GM12878 (cell line): ENCODE data around the gene TTLL11. TPM values are rescaled to one million over a fixed set of nuclear protein-coding genes. Genes with fewer than 3 reads are reported as not detected.

Experiments used
- ATAC-seq: fragments of 200-7000 bp; cut with Tn5 transposase; 3 replicates; pipeline ENCODE4 v1.9.1; 2020; ENCODE audit warnings: mild to moderate bottlenecking, moderate library complexity
- BruUV-seq: library from RNA; stranded (reverse); fragments of 400-500 nt; replicated peaks from 2 replicates; lab custom pipeline; 2021; lab: Mats Ljungman, UMichigan
- CTCF ChIA-PET: fragments of 300-600 bp; sonication (Branson Sonifier 250); formaldehyde crosslinking; extraction: SDS; loops from one replicate; lab custom pipeline; 2021; ENCODE audit warnings: inconsistent platforms; lab: Yijun Ruan, JAX
- POLR2A ChIA-PET: fragments of 350-600 bp; formaldehyde crosslinking; extraction: SDS; loops from one replicate; lab custom pipeline; 2021; ENCODE audit warnings: inconsistent platforms; lab: Charles Lee
- RAD21 ChIA-PET: fragments of 300-600 bp; sonication (Branson Sonifier 250); formaldehyde crosslinking; loops from one replicate; lab custom pipeline; 2023; ENCODE audit warnings: antibody characterized with exemption; ENCODE audit not compliant: unreplicated experiment; lab: Charles Lee
- SMC1A ChIA-PET: fragments of 300-600 bp; sonication (Branson Sonifier 250); formaldehyde crosslinking; loops from one replicate; lab custom pipeline; 2023; ENCODE audit not compliant: unreplicated experiment, uncharacterized antibody; lab: Charles Lee
- DNase-seq: peaks from one replicate; pipeline ENCODE4 v3.0.0-alpha.2; 2011; ENCODE audit warnings: low read depth, low spot score
- FAIRE-seq: peaks from 3 replicates; lab custom pipeline; 2011; peaks lifted over from hg19 to GRCh38; lab: Jason Lieb, UNC
- H2AFZ ChIP-seq: 2 replicates; pipeline ENCODE4 v1.6.0; 2011; ENCODE audit warnings: low read depth, low read length, control low read depth; ENCODE audit not compliant: control insufficient read depth
- H3K27ac ChIP-seq: 2 replicates; pipeline ENCODE4 v1.5.1; 2011; ENCODE audit warnings: control low read depth; ENCODE audit not compliant: control insufficient read depth, insufficient read depth
- H3K27me3 ChIP-seq, 2 experiments: replicated peaks in 1 of 2; 2 replicates each; pipeline versions ENCODE4 v1.6.0 to v1.6.1; 2011; ENCODE audit warnings: low read length in 1 of 2; ENCODE audit not compliant: control insufficient read depth in 2 of 2, insufficient read depth in 2 of 2
- H3K36me3 ChIP-seq, 2 experiments: 2 replicates each; pipeline ENCODE4 v1.5.1; 2011; ENCODE audit warnings: low read length in 1 of 2; ENCODE audit not compliant: control insufficient read depth in 2 of 2, insufficient read depth in 2 of 2
- H3K4me1 ChIP-seq: 2 replicates; pipeline ENCODE4 v1.6.1; 2011; ENCODE audit warnings: mild to moderate bottlenecking, low read length, moderate library complexity, mixed read lengths; ENCODE audit not compliant: control insufficient read depth, insufficient read depth
- H3K4me2 ChIP-seq: 2 replicates; pipeline ENCODE4 v1.6.0; 2011; ENCODE audit warnings: control low read depth; ENCODE audit not compliant: control insufficient read depth, insufficient read depth
- H3K4me3 ChIP-seq: fragments of 200-600 bp; sonication (generic); 2 replicates; pipeline ENCODE4 v1.5.1; 2016
- H3K79me2 ChIP-seq: 2 replicates; pipeline ENCODE4 v1.6.0; 2011; ENCODE audit warnings: low read length; ENCODE audit not compliant: control insufficient read depth, insufficient read depth
- H3K9ac ChIP-seq: 2 replicates; pipeline ENCODE4 v1.8.0; 2011; ENCODE audit warnings: low read length, control low read depth, mixed read lengths; ENCODE audit not compliant: control insufficient read depth, insufficient read depth
- H3K9me3 ChIP-seq: replicated peaks from 3 replicates; pipeline ENCODE4 v1.5.1; 2011; ENCODE audit warnings: mild to moderate bottlenecking, low read length; ENCODE audit not compliant: control insufficient read depth, insufficient read depth
- H4K20me1 ChIP-seq: 2 replicates; pipeline ENCODE4 v1.6.0; 2011; ENCODE audit not compliant: control insufficient read depth, insufficient read depth
- ASH2L ChIP-seq: fragments of 300-600, 200-600 bp; sonication (generic); IDR thresholded peaks from 2 replicates; pipeline ENCODE4 v1.6.1; 2017; ENCODE audit warnings: low read depth, mild to moderate bottlenecking, borderline replicate concordance
- CBX5 ChIP-seq: sonication (generic); IDR thresholded peaks from 2 replicates; pipeline ENCODE4 v1.6.1; 2016; ENCODE audit warnings: low read depth, moderate library complexity, mild to moderate bottlenecking, inconsistent platforms
- CEBPB ChIP-seq, 2 experiments: fragments of 150-350 bp in 1 of 2; IDR thresholded peaks; 2 replicates each; pipeline ENCODE4 v1.6.1; 2012 to 2014; ENCODE audit warnings: low read depth in 2 of 2, low read length in 2 of 2, borderline replicate concordance in 1 of 2, inconsistent platforms in 1 of 2
- EED ChIP-seq: sonication (generic); IDR thresholded peaks from 2 replicates; pipeline ENCODE4 v1.6.1; 2016; ENCODE audit warnings: antibody characterized with exemption, low read depth
- ESRRA ChIP-seq: IDR thresholded peaks from 2 replicates; pipeline ENCODE4 v1.6.1; 2012; ENCODE audit warnings: mild to moderate bottlenecking, low read length, improper control_type of control experiment
- HDAC2 ChIP-seq: fragments of 200-600 bp; sonication (generic); IDR thresholded peaks from 2 replicates; pipeline ENCODE4 v1.6.1; 2017
- LARP7 ChIP-seq: fragments of 450-650 bp; IDR thresholded peaks from 2 replicates; pipeline ENCODE4 v1.6.1; 2017; ENCODE audit warnings: mild to moderate bottlenecking
- MLLT1 ChIP-seq: fragments of 450-650 bp; IDR thresholded peaks from 2 replicates; pipeline ENCODE4 v1.6.1; 2016; ENCODE audit warnings: mild to moderate bottlenecking
- MXI1 ChIP-seq: fragments of 150-350 bp; IDR thresholded peaks from 2 replicates; pipeline ENCODE4 v1.6.1; 2011; ENCODE audit warnings: low read depth, mild to moderate bottlenecking, inconsistent platforms, low read length, improper control_type of control experiment
- POLR2A ChIP-seq: IDR thresholded peaks from 2 replicates; pipeline ENCODE4 v1.6.1; 2011; ENCODE audit warnings: low read depth, mild to moderate bottlenecking, low read length
- RAD21 ChIP-seq: IDR thresholded peaks from 2 replicates; pipeline ENCODE4 v1.6.1; 2011; ENCODE audit warnings: mild to moderate bottlenecking, low read depth, low read length, moderate library complexity; ENCODE audit not compliant: insufficient read depth
- SUPT20H ChIP-seq: IDR thresholded peaks from 2 replicates; pipeline ENCODE4 v1.6.1; 2011; ENCODE audit warnings: low read depth, mild to moderate bottlenecking, low read length, moderate library complexity, borderline replicate concordance; ENCODE audit not compliant: control insufficient read depth
- ZNF217 ChIP-seq: fragments of 450-650 bp; IDR thresholded peaks from 2 replicates; pipeline ENCODE4 v1.6.1; 2017; ENCODE audit warnings: antibody characterized with exemption, mild to moderate bottlenecking
- ZNF274 ChIP-seq: IDR thresholded peaks from one replicate; pipeline ENCODE4 v1.8.0; 2011; ENCODE audit not compliant: insufficient read length, insufficient read depth
- ZNF687 ChIP-seq: fragments of 450-650 bp; IDR thresholded peaks from 2 replicates; pipeline ENCODE4 v1.6.1; 2017; ENCODE audit warnings: mild to moderate bottlenecking, moderate library complexity
- WGBS: methylation state at CpG from one replicate; pipeline ENCODE4 v1.1.6; 2016; ENCODE audit warnings: low lambda C conversion rate; ENCODE audit not compliant: insufficient replicate concordance, insufficient coverage; ENCODE audit errors: missing lambda C conversion rate; 5-methylcytosine and 5-hydroxymethylcytosine counted together
- in situ Hi-C: fragments of 300-500 bp; cut with MboI; formaldehyde crosslinking; loops from 9 replicates; pipeline ENCODE4 v1.14.3; 2018; ENCODE audit warnings: mixed read lengths
- intact Hi-C: fragments of 100-400 bp; cut with micrococcal nuclease; formaldehyde crosslinking; loops from one replicate; pipeline ENCODE4 v1.14.2; 2022; ENCODE audit not compliant: unreplicated experiment
- polyA plus RNA-seq, 11 experiments: library from polyadenylated mRNA; depleted of rRNA in 4 of 11; unstranded in 6 of 11; stranded (reverse) in 5 of 11; fragments of >200 nt; fragmentation: Nextera tagmentation in 4 of 11; fragmentation: Illumina TruSeq in 1 of 11; extraction: Ambion mirVana in 4 of 11; extraction: Trizol in 1 of 11; gene quantifications; 1 replicate in 1 of 11; 2 replicates in 10 of 11; pipeline versions ENCODE4 v1.2.1 to v1.2.3, GENCODE V29; 2011 to 2016; ENCODE audit warnings: inconsistent platforms in 2 of 11, missing spikeins in 2 of 11, low read depth in 1 of 11
- total RNA-seq, 4 experiments: library from RNA; depleted of rRNA in 3 of 4; stranded (reverse); fragments of >200 nt in 3 of 4; fragmentation: Illumina TruSeq in 1 of 4; extraction: Trizol in 1 of 4; gene quantifications; 2 replicates each; pipeline versions ENCODE4 v1.2.1 to v1.2.3, GENCODE V29; 2013 to 2021

The TTLL11 gene
- total and polyA plus RNA-seq, 10 of the 15 experiments (the other 5 are each of a cell fraction or from before 2014, with no cell fraction given): 1.2 to 3.7 (median 2.9) TPM

GRCh38 chr9:121915304-121915625 is 177.8 kb downstream of the TTLL11 start:
- no TSS peak for BruUV-seq
- Histone ChIP-seq H3K4me2 (no peak overlapping the region), H3K27me3 (no peaks in the 10 kb centered on the region; a peak in 1 of 4 replicates), H3K4me1 (no peaks in the 10 kb centered on the region), H3K36me3 (no peaks in the 10 kb centered on the region), H3K9ac (no peak overlapping the region), H3K4me3 (no peak overlapping the region), H3K27ac (no peak overlapping the region), H3K79me2 (no peaks in the 10 kb centered on the region), H2AFZ (no peak overlapping the region), H3K9me3 (no peaks in the 10 kb centered on the region), H4K20me1 (no peaks in the 10 kb centered on the region)
- in situ Hi-C loops: no loop called here
- no peak for ATAC-seq
- intact Hi-C loops: no loop called here
- FAIRE-seq: no peak
- ChIA-PET CTCF (interaction anchor here (0.9 kb wide), 1 partner anchor 16 kb away, joined by 3 read pairs; no protein-coding TSS in a partner anchor), SMC1A (no interaction called here), POLR2A (no interaction called here), RAD21 (no interaction called here)
- no peak for DNase-seq
- TF ChIP-seq HDAC2: no peak
- TF ChIP-seq POLR2A: no peak
- TF ChIP-seq CBX5: no peak
- no peak for TF ChIP-seq EED
- no peak for TF ChIP-seq ZNF217
- no peak for TF ChIP-seq ESRRA
- TF ChIP-seq ZNF687: no peak
- TF ChIP-seq LARP7: no peak
- TF ChIP-seq RAD21: no peak
- TF ChIP-seq MLLT1: no peak
- no peak for TF ChIP-seq SUPT20H
- TF ChIP-seq MXI1: no peak
- TF ChIP-seq CEBPB (IDR thresholded peaks at IDR 0.05; ENCODE audit: borderline replicate concordance in 1 of 2, low read depth in 2 of 2, low read length in 2 of 2): no peak
- TF ChIP-seq ASH2L: no peak
- no peak for TF ChIP-seq ZNF274
- WGBS: 3% methylated on average over 4 of the region's 4 CpGs
